Naive thymus-derived CD8-positive, alpha-beta T cell (primary cell): ENCODE data around the gene TREML1. TPM values are rescaled to one million over a fixed set of nuclear protein-coding genes. Genes with fewer than 3 reads are reported as not detected.

ENCODE experiments used
- ATAC-seq, 2 donors: fragments of 150-1000 bp; cut with Tn5 transposase in 1 of 2; sonication (Bioruptor Pico), chemical (Tn5 transposase) in 1 of 2; 1 replicate in 1 of 2; 2 replicates in 1 of 2; pipeline ENCODE4 v1.10.0; 2021; ENCODE audit warnings: mild to moderate bottlenecking in 2 of 2, moderate library complexity in 2 of 2
- POLR2A ChIA-PET: fragments of 350-600 bp; sonication (Branson Sonifier 250); formaldehyde crosslinking; loops from one replicate; lab custom pipeline; 2021; ENCODE audit warnings: antibody characterized with exemption; lab: Charles Lee
- DNase-seq, 10 donors: peaks; one replicate each; pipeline versions ENCODE4 v3.0.0 to v3.0.0-alpha.2; 2020 to 2022
- H3K27ac Mint-ChIP-seq, 10 donors: one replicate each; pipeline ENCODE4 v1.8.0; 2020 to 2022; ENCODE audit warnings: mild to moderate bottlenecking in 10 of 10, mixed read lengths in 10 of 10, moderate library complexity in 4 of 10, inconsistent platforms in 1 of 10
- H3K27me3 Mint-ChIP-seq, 5 donors: one replicate each; pipeline ENCODE4 v1.8.0; 2021 to 2022; ENCODE audit warnings: mixed read lengths in 5 of 5
- H3K36me3 Mint-ChIP-seq, 3 donors: one replicate each; pipeline ENCODE4 v1.8.0; 2020 to 2022; ENCODE audit warnings: mixed read lengths in 3 of 3, mild to moderate bottlenecking in 2 of 3, inconsistent platforms in 1 of 3
- H3K4me1 Mint-ChIP-seq, 4 donors: one replicate each; pipeline ENCODE4 v1.8.0; 2021 to 2022; ENCODE audit warnings: mixed read lengths in 4 of 4
- H3K4me3 Mint-ChIP-seq, 10 donors: one replicate each; pipeline ENCODE4 v1.8.0; 2020 to 2022; ENCODE audit warnings: mild to moderate bottlenecking in 10 of 10, mixed read lengths in 10 of 10, moderate library complexity in 6 of 10, inconsistent platforms in 1 of 10
- H3K9me3 Mint-ChIP-seq, 9 donors: one replicate each; pipeline ENCODE4 v1.8.0; 2020 to 2022; ENCODE audit warnings: mixed read lengths in 9 of 9, mild to moderate bottlenecking in 3 of 9, inconsistent platforms in 1 of 9, moderate library complexity in 1 of 9
- polyA plus RNA-seq, 3 donors: library from polyadenylated mRNA; unstranded; fragments of 300-500 nt; fragmentation: Illumina TruSeq; gene quantifications; one replicate each; pipeline ENCODE4 v1.2.3, GENCODE V29; 2021
- total RNA-seq, 8 experiments: library from RNA in 2 of 8; stranded (reverse) in 2 of 8; gene quantifications; one replicate each; pipeline ENCODE4 v1.2.3 and lab custom pipeline; 2021 to 2026

The TREML1 gene
- total and polyA plus RNA-seq, 5 experiments from 2014 or later: not detected

GRCh38 chr6:41159415-41160082 is 5.4 kb upstream of the TREML1 start:
- no peak overlapping the region for H3K27ac Mint-ChIP-seq
- H3K27me3 Mint-ChIP-seq: peaks cover 0 to 15% (median 8%) of the 10 kb centered on the region in 5 donors
- no peaks in the 10 kb centered on the region for H3K9me3 Mint-ChIP-seq
- POLR2A ChIA-PET: no interaction called here
- DNase-seq (peak in 1 of 10 donors; percentile 50), ATAC-seq (no peak)
- H3K36me3 Mint-ChIP-seq: no peaks in the 10 kb centered on the region
- no peak overlapping the region for H3K4me3 Mint-ChIP-seq
- H3K4me1 Mint-ChIP-seq: peaks cover 0 to 4% (median 2%) of the 10 kb centered on the region in 4 donors

GRCh38 chr6:41157323-41157722 is 3.2 kb upstream of the TREML1 start:
- no peak for ATAC-seq
- H3K36me3 Mint-ChIP-seq: no peaks in the 10 kb centered on the region
- POLR2A ChIA-PET: no interaction called here
- H3K9me3 Mint-ChIP-seq: no peaks in the 10 kb centered on the region
- H3K27me3 Mint-ChIP-seq: peaks cover 0 to 9% (median 8%) of the 10 kb centered on the region in 5 donors
- H3K4me1 Mint-ChIP-seq: peaks cover 0 to 8% (median 5%) of the 10 kb centered on the region in 4 donors
- DNase-seq: no peak
- H3K4me3 Mint-ChIP-seq: no peak overlapping the region
- no peak overlapping the region for H3K27ac Mint-ChIP-seq

GRCh38 chr6:41156771-41157170 is 2.6 kb upstream of the TREML1 start:
- POLR2A ChIA-PET: no interaction called here

GRCh38 chr6:41156001-41156400 is 1.9 kb upstream of the TREML1 start:
- ATAC-seq (no peak), DNase-seq (no peak)
- peaks cover 0 to 8% (median 6%) of the 10 kb centered on the region in 4 donors for H3K4me1 Mint-ChIP-seq
- no peak overlapping the region for H3K4me3 Mint-ChIP-seq
- H3K9me3 Mint-ChIP-seq: no peaks in the 10 kb centered on the region
- no peak overlapping the region for H3K27ac Mint-ChIP-seq
- H3K36me3 Mint-ChIP-seq: no peaks in the 10 kb centered on the region
- POLR2A ChIA-PET: no interaction called here
- H3K27me3 Mint-ChIP-seq: peaks cover 0 to 9% (median 0%) of the 10 kb centered on the region in 5 donors

More at GRCh38 chr6:41156771-41157170, 2.6 kb upstream of the TREML1 start:
- Mint-ChIP-seq H3K9me3 (no peaks in the 10 kb centered on the region), H3K4me1 (peaks cover 0 to 8% (median 4%) of the 10 kb centered on the region in 4 donors), H3K36me3 (no peaks in the 10 kb centered on the region), H3K27ac (no peak overlapping the region), H3K27me3 (peaks cover 0 to 9% (median 4%) of the 10 kb centered on the region in 5 donors), H3K4me3 (peak overlapping the region in 1 of 10 donors; percentile 38)
- DNase-seq (no peak), ATAC-seq (no peak)

- no peak overlapping the region for H3K4me3 Mint-ChIP-seq
- H3K9me3 Mint-ChIP-seq: no peaks in the 10 kb centered on the region
- no peak overlapping the region for H3K27ac Mint-ChIP-seq
- H3K27me3 Mint-ChIP-seq: peaks cover 0 to 9% (median 0%) of the 10 kb centered on the region in 5 donors
- H3K36me3 Mint-ChIP-seq: no peaks in the 10 kb centered on the region
- DNase-seq (no peak), ATAC-seq (no peak)
- H3K4me1 Mint-ChIP-seq: peaks cover 0 to 8% (median 6%) of the 10 kb centered on the region in 4 donors
- POLR2A ChIA-PET: no interaction called here
Observed at GRCh38 chr6:41155132-41155805, 1.1 kb upstream of the TREML1 start.

GRCh38 chr6:41153451-41153850 is 696 bp downstream of the TREML1 start:
- Mint-ChIP-seq H3K4me1 (peaks cover 3 to 11% (median 9%) of the 10 kb centered on the region in 4 donors), H3K27ac (peak overlapping the region in 1 of 10 donors; percentile 86), H3K4me3 (no peak overlapping the region), H3K36me3 (peaks cover 0 to 10% (median 10%) of the 10 kb centered on the region in 3 donors), H3K27me3 (peaks cover 0 to 4% (median 0%) of the 10 kb centered on the region in 5 donors), H3K9me3 (no peaks in the 10 kb centered on the region)
- DNase-seq (no peak), ATAC-seq (no peak)
- POLR2A ChIA-PET: no interaction called here

GRCh38 chr6:41150671-41151070 is 3.5 kb downstream of the TREML1 start:
- Mint-ChIP-seq H3K27me3 (no peaks in the 10 kb centered on the region), H3K4me1 (peaks cover 15 to 25% (median 18%) of the 10 kb centered on the region in 4 donors), H3K9me3 (no peaks in the 10 kb centered on the region), H3K4me3 (no peak overlapping the region), H3K36me3 (peaks cover 0 to 22% (median 20%) of the 10 kb centered on the region in 3 donors), H3K27ac (no peak overlapping the region)
- POLR2A ChIA-PET: no interaction called here
- ATAC-seq (no peak), DNase-seq (peak in 1 of 10 donors; percentile 38)

GRCh38 chr6:41147917-41148316 is 6.2 kb downstream of the TREML1 start:
- Mint-ChIP-seq H3K36me3 (peaks cover 0 to 41% (median 41%) of the 10 kb centered on the region in 3 donors), H3K4me1 (peaks cover 10 to 21% (median 16%) of the 10 kb centered on the region in 4 donors), H3K9me3 (no peaks in the 10 kb centered on the region), H3K27me3 (no peaks in the 10 kb centered on the region), H3K4me3 (peak overlapping the region in 4 of 10 donors; percentile 20 to 43 (median 40)), H3K27ac (no peak overlapping the region)
- no peak for ATAC-seq
- POLR2A ChIA-PET: no interaction called here
- DNase-seq: no peak

- Mint-ChIP-seq H3K27ac (no peak overlapping the region), H3K4me3 (no peak overlapping the region), H3K27me3 (no peaks in the 10 kb centered on the region), H3K4me1 (peaks cover 0 to 2% (median 0%) of the 10 kb centered on the region in 4 donors), H3K9me3 (no peaks in the 10 kb centered on the region), H3K36me3 (peaks cover 16 to 51% (median 42%) of the 10 kb centered on the region in 3 donors)
- DNase-seq (no peak), ATAC-seq (no peak)
- POLR2A ChIA-PET: no interaction called here
Observed at GRCh38 chr6:41136911-41137310, 17.2 kb downstream of the TREML1 start.

- Mint-ChIP-seq H3K4me1 (no peaks in the 10 kb centered on the region), H3K36me3 (peaks cover 16 to 46% (median 35%) of the 10 kb centered on the region in 3 donors)
- POLR2A ChIA-PET: no interaction called here
Observed at GRCh38 chr6:41135062-41135832, 18.9 kb downstream of the TREML1 start.

GRCh38 chr6:41132254-41132653 is 21.9 kb downstream of the TREML1 start:
- no peak for ATAC-seq
- POLR2A ChIA-PET: no interaction called here

More at GRCh38 chr6:41135062-41135832, 18.9 kb downstream of the TREML1 start:
- H3K27ac Mint-ChIP-seq: no peak overlapping the region
- no peak for DNase-seq
- no peak overlapping the region for H3K4me3 Mint-ChIP-seq
- no peaks in the 10 kb centered on the region for H3K9me3 Mint-ChIP-seq
- no peak for ATAC-seq
- no peaks in the 10 kb centered on the region for H3K27me3 Mint-ChIP-seq

GRCh38 chr6:41125282-41125681 is 28.9 kb downstream of the TREML1 start:
- no peaks in the 10 kb centered on the region for H3K9me3 Mint-ChIP-seq
- DNase-seq (no peak), ATAC-seq (no peak)
- peaks cover 16 to 57% (median 32%) of the 10 kb centered on the region in 3 donors for H3K36me3 Mint-ChIP-seq
- H3K27ac Mint-ChIP-seq: peak overlapping the region in 1 of 10 donors; percentile 12
- POLR2A ChIA-PET: no interaction called here
- no peaks in the 10 kb centered on the region for H3K27me3 Mint-ChIP-seq
- H3K4me3 Mint-ChIP-seq: no peak overlapping the region
- peaks cover 0 to 2% (median 0%) of the 10 kb centered on the region in 4 donors for H3K4me1 Mint-ChIP-seq

More at GRCh38 chr6:41132254-41132653, 21.9 kb downstream of the TREML1 start:
- H3K4me1 Mint-ChIP-seq: no peaks in the 10 kb centered on the region
- no peaks in the 10 kb centered on the region for H3K9me3 Mint-ChIP-seq
- no peaks in the 10 kb centered on the region for H3K27me3 Mint-ChIP-seq
- DNase-seq: no peak
- H3K4me3 Mint-ChIP-seq: no peak overlapping the region
- H3K36me3 Mint-ChIP-seq: peaks cover 15 to 46% (median 30%) of the 10 kb centered on the region in 3 donors
- H3K27ac Mint-ChIP-seq: peak overlapping the region in 1 of 10 donors; percentile 9
